CD14-positive monocyte (primary cell): Measurements from ENCODE around the gene CRTC1. TPM values are rescaled to one million over a fixed set of nuclear protein-coding genes. Genes with fewer than 3 reads are reported as not detected.
"Not testable (repeated sequence)": the region's sequence is repeated elsewhere in the genome, so short reads cannot be mapped to it uniquely, and the experiment has no call there.

ENCODE experiments used
- DNase-seq, 3 donors: peaks; one replicate each; pipeline ENCODE4 v3.0.0-alpha.2; 2011 to 2022
- H2AFZ ChIP-seq: 2 replicates; pipeline ENCODE4 v1.6.0; 2012; ENCODE audit warnings: mild to moderate bottlenecking, low read depth, low read length, inconsistent platforms; ENCODE audit not compliant: insufficient read depth, poor library complexity, severe bottlenecking
- H3K27ac ChIP-seq, 2 donors: 1 replicate in 1 of 2; 2 replicates in 1 of 2; pipeline ENCODE4 v1.5.1; 2012 to 2013; ENCODE audit warnings: low read length in 2 of 2, control low read depth in 1 of 2, inconsistent platforms in 1 of 2, low read depth in 1 of 2, mild to moderate bottlenecking in 1 of 2
- H3K27me3 ChIP-seq, 2 donors: one replicate each; pipeline versions ENCODE4 v1.6.0 to v1.6.1; 2011 to 2013; ENCODE audit warnings: low read length in 2 of 2; ENCODE audit not compliant: control insufficient read depth in 2 of 2, insufficient read depth in 2 of 2
- H3K36me3 ChIP-seq, 2 donors: replicated peaks in 1 of 2; 1 replicate in 1 of 2; 2 replicates in 1 of 2; pipeline versions ENCODE4 v1.5.1 to v1.6.1; 2012 to 2013; ENCODE audit warnings: low read length in 2 of 2, control low read depth in 1 of 2, inconsistent platforms in 1 of 2, mild to moderate bottlenecking in 1 of 2; ENCODE audit not compliant: insufficient read depth in 2 of 2, control insufficient read depth in 1 of 2
- H3K4me1 ChIP-seq, 2 donors: 1 replicate in 1 of 2; 2 replicates in 1 of 2; pipeline versions ENCODE4 v1.5.1 to v1.6.1; 2012 to 2013; ENCODE audit warnings: low read length in 2 of 2, control low read depth in 1 of 2, inconsistent platforms in 1 of 2, mild to moderate bottlenecking in 1 of 2, moderate library complexity in 1 of 2; ENCODE audit not compliant: insufficient read depth in 2 of 2, control insufficient read depth in 1 of 2
- H3K4me2 ChIP-seq: replicated peaks from 2 replicates; pipeline ENCODE3; 2012; ENCODE audit warnings: low read length, moderate library complexity, mild to moderate bottlenecking; ENCODE audit not compliant: poor library complexity, severe bottlenecking; ENCODE audit errors: extremely low read depth
- H3K4me3 ChIP-seq, 3 experiments: fragments of 200-600 bp in 1 of 3; sonication (generic) in 1 of 3; replicated peaks in 1 of 3; 1 replicate in 2 of 3; 2 replicates in 1 of 3; pipeline ENCODE4 v1.5.1; 2011 to 2013; ENCODE audit warnings: low read length in 3 of 3, mild to moderate bottlenecking in 3 of 3, control low read depth in 2 of 3, low read depth in 2 of 3, inconsistent platforms in 1 of 3, moderate library complexity in 1 of 3
- H3K79me2 ChIP-seq: 2 replicates; pipeline ENCODE4 v1.6.0; 2012; ENCODE audit warnings: mild to moderate bottlenecking, control low read depth, inconsistent platforms, low read length, moderate library complexity; ENCODE audit not compliant: insufficient read depth
- H3K9ac ChIP-seq: 2 replicates; pipeline ENCODE4 v1.6.0; 2017; ENCODE audit warnings: low read length, mild to moderate bottlenecking; ENCODE audit not compliant: insufficient read depth, poor library complexity, severe bottlenecking
- H3K9me3 ChIP-seq, 2 donors: replicated peaks in 1 of 2; 1 replicate in 1 of 2; 2 replicates in 1 of 2; pipeline versions ENCODE4 v1.5.1 to v1.6.1; 2012 to 2013; ENCODE audit warnings: low read length in 2 of 2, control low read depth in 1 of 2; ENCODE audit not compliant: control insufficient read depth in 1 of 2, insufficient read depth in 1 of 2
- H4K20me1 ChIP-seq: 2 replicates; pipeline ENCODE4 v1.6.0; 2012; ENCODE audit warnings: mild to moderate bottlenecking, low read length, control low read depth, moderate library complexity; ENCODE audit not compliant: insufficient read depth
- H3K27ac Mint-ChIP-seq, 7 donors: one replicate each; pipeline ENCODE4 v1.8.0; 2020; ENCODE audit warnings: mild to moderate bottlenecking in 7 of 7, mixed read lengths in 7 of 7, moderate library complexity in 6 of 7, inconsistent platforms in 2 of 7
- H3K27me3 Mint-ChIP-seq, 3 donors: one replicate each; pipeline ENCODE4 v1.8.0; 2021 to 2022; ENCODE audit warnings: low read depth in 3 of 3, mild to moderate bottlenecking in 3 of 3, mixed read lengths in 3 of 3, moderate library complexity in 3 of 3, inconsistent platforms in 1 of 3
- H3K36me3 Mint-ChIP-seq, 2 donors: one replicate each; pipeline ENCODE4 v1.8.0; 2020; ENCODE audit warnings: mixed read lengths in 2 of 2, inconsistent platforms in 1 of 2, mild to moderate bottlenecking in 1 of 2
- H3K4me1 Mint-ChIP-seq: one replicate; pipeline ENCODE4 v1.8.0; 2020; ENCODE audit warnings: mild to moderate bottlenecking, mixed read lengths
- H3K4me3 Mint-ChIP-seq, 2 donors: one replicate each; pipeline ENCODE4 v1.8.0; 2020; ENCODE audit warnings: mild to moderate bottlenecking in 2 of 2, mixed read lengths in 2 of 2, moderate library complexity in 1 of 2
- H3K9me3 Mint-ChIP-seq, 7 donors: one replicate each; pipeline ENCODE4 v1.8.0; 2020 to 2022; ENCODE audit warnings: mixed read lengths in 7 of 7, mild to moderate bottlenecking in 6 of 7, moderate library complexity in 6 of 7, inconsistent platforms in 2 of 7
- CTCF ChIP-seq: fragments of 200-600 bp; IDR thresholded peaks from one replicate; pipeline ENCODE4 v1.8.0; 2022; ENCODE audit warnings: antibody characterized with exemption, mild to moderate bottlenecking
- WGBS: methylation state at CpG from one replicate; pipeline ENCODE4 v1.1.5; 2013; ENCODE audit warnings: missing lambda C conversion rate; ENCODE audit not compliant: insufficient coverage; 5-methylcytosine and 5-hydroxymethylcytosine counted together
- intact Hi-C, 2 donors: fragments of 100-400 bp; cut with micrococcal nuclease; formaldehyde crosslinking; loops; one replicate each; pipeline versions ENCODE4 v1.15.0 to v1.15.1; 2023
- polyA plus RNA-seq, 3 donors: library from polyadenylated mRNA; depleted of rRNA in 1 of 3; unstranded in 2 of 3; stranded (reverse) in 1 of 3; fragments of 300-500 nt in 2 of 3; fragments of >200 nt in 1 of 3; fragmentation: Illumina TruSeq in 2 of 3; gene quantifications; 1 replicate in 2 of 3; 2 replicates in 1 of 3; pipeline ENCODE4 v1.2.3, GENCODE V29; 2012 to 2021

CRTC1 gene
- polyA plus RNA-seq, 3 donors, result 0.28 to 9.2 (median 0.55) TPM

DNA sequence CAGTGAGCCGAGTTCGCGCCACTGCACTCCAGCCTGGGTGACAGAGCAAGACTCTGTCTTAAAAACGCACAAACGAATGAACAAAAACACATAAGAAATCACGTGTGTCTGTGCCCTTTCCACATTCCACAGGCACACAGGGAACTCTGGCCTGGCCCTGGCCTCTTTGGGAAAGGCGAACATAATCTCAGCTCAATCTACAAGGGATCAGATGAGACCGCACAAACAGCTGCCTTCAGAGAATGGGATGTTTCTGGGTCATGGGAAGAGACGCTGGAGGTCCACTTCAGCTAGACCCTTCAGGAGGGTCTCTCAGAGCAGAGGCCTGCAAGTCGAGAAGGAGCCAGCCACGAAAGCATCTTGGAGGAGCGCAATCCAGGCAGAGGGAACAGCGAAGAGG lies 6.3 kb upstream of the CRTC1 start:
- Histone ChIP-seq H2AFZ (no peak overlapping the region), H3K9me3 (no peaks in the 10 kb centered on the region), H4K20me1 (no peaks in the 10 kb centered on the region), H3K27ac (peak overlapping the region; percentile 71 to 76), H3K4me3 (no peak overlapping the region), H3K79me2 (no peaks in the 10 kb centered on the region), H3K27me3 (no peaks in the 10 kb centered on the region), H3K9ac (no peak overlapping the region), H3K4me2 (peak overlapping the region; percentile 68), H3K4me1 (peaks cover 30 to 31% of the 10 kb centered on the region in 2 donors), H3K36me3 (no peaks in the 10 kb centered on the region)
- Mint-ChIP-seq H3K27me3 (peaks cover 0 to 5% (median 2%) of the 10 kb centered on the region in 3 donors), H3K9me3 (peaks cover 0 to 6% (median 0%) of the 10 kb centered on the region in 7 donors), H3K4me3 (peak overlapping the region; percentile 12 to 34), H3K36me3 (peaks cover 0 to 4% of the 10 kb centered on the region in 2 donors), H3K4me1 (peaks cover 25% of the 10 kb centered on the region), H3K27ac (peak overlapping the region; percentile 51 to 93 (median 87))
- 96% methylated on average over 7 of the region's 13 CpGs for WGBS
- intact Hi-C loops, result loop anchor here in 1 of 2 donors (5.0 kb wide), 1 partner anchor 40 kb away; the partner anchor contains the start of gene KLHL26
- TF ChIP-seq CTCF, result no peak
- no peak for DNase-seq

DNA sequence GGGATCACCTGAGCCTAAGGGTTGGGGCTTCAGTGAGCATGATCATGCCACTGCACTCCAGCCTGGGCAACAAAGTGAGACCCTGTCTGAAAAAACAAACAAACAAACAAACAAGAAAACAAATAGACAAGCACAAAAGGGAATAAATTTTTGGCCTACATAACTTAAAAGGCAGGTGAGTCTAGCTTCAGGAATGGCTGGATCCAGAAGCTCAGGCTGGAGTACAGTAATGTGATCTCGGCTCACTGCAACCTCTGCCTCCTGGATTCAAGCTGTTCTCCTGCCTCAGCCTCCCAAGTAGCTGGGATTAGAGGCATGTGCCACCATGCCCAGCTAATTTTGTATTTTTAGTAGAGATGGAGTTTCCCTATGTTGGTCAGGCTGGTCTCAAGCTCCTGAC lies 3.3 kb upstream of the CRTC1 start:
- H4K20me1 ChIP-seq, H3K27ac ChIP-seq, H3K9me3 ChIP-seq, H3K4me2 ChIP-seq, H3K36me3 Mint-ChIP-seq, H3K36me3 ChIP-seq, DNase-seq, H2AFZ ChIP-seq, H3K27me3 ChIP-seq, H3K4me3 Mint-ChIP-seq, intact Hi-C loops, H3K4me3 ChIP-seq, H3K9me3 Mint-ChIP-seq, H3K27me3 Mint-ChIP-seq, H3K9ac ChIP-seq, H3K27ac Mint-ChIP-seq: not testable (repeated sequence)
- H3K4me1 Mint-ChIP-seq, result peaks cover 44% of the 10 kb centered on the region
- H3K4me1 ChIP-seq, result peaks cover 50 to 55% of the 10 kb centered on the region in 2 donors
- WGBS, result 100% methylated on average over 1 of the region's 1 CpG
- peaks cover 14% of the 10 kb centered on the region for H3K79me2 ChIP-seq
